Heart left ventricle (tissue), 13 donors: ENCODE data around the gene QSOX1.

Source experiments
- CTCF ChIP-seq, 12 donors: fragments of 200-600 bp; sonication (generic) in 4 of 12; IDR thresholded peaks; one replicate each; pipeline versions ENCODE4 v1.5.0 to v1.8.0; 2018 to 2022; ENCODE audit warnings: antibody characterized with exemption in 12 of 12, mild to moderate bottlenecking in 5 of 12
- POLR2A ChIP-seq, 2 donors: fragments of 450-650 bp; IDR thresholded peaks; one replicate each; pipeline ENCODE4 v1.6.1; 2017; ENCODE audit warnings: antibody characterized with exemption in 2 of 2, mild to moderate bottlenecking in 2 of 2, moderate library complexity in 2 of 2
- donor health status: ischemic (EF 13 %, LVEDD 7.1; RV severe dilation, severe dysfunction).
- donor health status: DM: no; HTN: yes; CAD: no.
- donor health status: DM: no; HTN: no; CAD: no.
- donor health status: ischemic (EF 25% LVEDD 6.9; RV normal size, moderate dysfunction).
- donor health status: ischemic (EF 25% LVEDD 5.7; RV mildly dilated, moderate dysfunction).
- donor health status: ischemic (EF 35%, LVEDD 5.7; RV mildly dilated, moderate dysfunction).
- donor health status: nonischemic (EF 11% LVEDD 7.7; RV severe dilation, severe dysfunction).
- donor health status: DM: yes; HTN: yes; CAD: no.
- donor health status: PGD.
- donor health status: ischemic (EF 29% LVEDD 5.4; RV normal size, mild dysfunction).
- donor health status: nonischemic (EF 23%, LVEDD 6.1; RV moderate dilation, normal function).

- TF ChIP-seq CTCF (IDR thresholded peaks at IDR 0.05) (no peak), POLR2A (IDR thresholded peaks at IDR 0.05) (no peak)
These were observed 9.9 kb upstream of the QSOX1 start for GRCh38 chr1:180144659-180145357.
